Suprapubic skin (tissue), 4 donors: ENCODE data around the gene NACA. TPM values are rescaled to one million over a fixed set of nuclear protein-coding genes. Genes with fewer than 3 reads are reported as not detected.

Source experiments
- DNase-seq, 2 donors: peaks; one replicate each; pipeline ENCODE4 v3.0.0-alpha.2; 2019; ENCODE audit warnings: low spot score in 2 of 2
- H3K27ac ChIP-seq: fragments of 200-600 bp; sonication (generic); one replicate; pipeline ENCODE4 v1.5.1; 2019
- H3K27me3 ChIP-seq: fragments of 200-600 bp; sonication (generic); one replicate; pipeline ENCODE4 v1.5.1; 2019
- H3K36me3 ChIP-seq: fragments of 200-600 bp; sonication (generic); one replicate; pipeline ENCODE4 v1.5.1; 2019
- H3K4me1 ChIP-seq: fragments of 200-600 bp; sonication (generic); one replicate; pipeline ENCODE4 v1.5.1; 2019
- H3K4me3 ChIP-seq: fragments of 200-600 bp; sonication (generic); one replicate; pipeline ENCODE4 v1.5.1; 2019; ENCODE audit warnings: mild to moderate bottlenecking
- H3K9me3 ChIP-seq: fragments of 200-600 bp; sonication (generic); one replicate; pipeline ENCODE4 v1.5.1; 2019
- EP300 ChIP-seq: sonication (generic); formaldehyde crosslinking; IDR thresholded peaks from one replicate; pipeline ENCODE4 v1.6.1; 2017; ENCODE audit warnings: antibody characterized with exemption
- POLR2A ChIP-seq, 2 donors: fragments of 450-650 bp; IDR thresholded peaks; one replicate each; pipeline ENCODE4 v1.6.1; 2017; ENCODE audit warnings: antibody characterized with exemption in 2 of 2, mild to moderate bottlenecking in 2 of 2, moderate library complexity in 2 of 2
- POLR2AphosphoS5 ChIP-seq, 3 donors: sonication (generic); formaldehyde crosslinking; IDR thresholded peaks; one replicate each; pipeline ENCODE4 v1.6.1; 2017; ENCODE audit warnings: antibody characterized with exemption in 3 of 3
- WGBS: methylation state at CpG from one replicate; pipeline ENCODE4 v1.1.5; 2018; 5-methylcytosine and 5-hydroxymethylcytosine counted together
- total RNA-seq, 4 donors: library from RNA; depleted of rRNA; stranded (reverse); fragments of >200 nt; gene quantifications; one replicate each; pipeline ENCODE4 v1.1.0, GENCODE V29; 2016
- TF ChIP-seq, protein P1 (sequence below), 2 donors: fragments of 200-600 bp in 1 of 2; fragments of 450-650 bp in 1 of 2; sonication (generic) in 1 of 2; IDR thresholded peaks; one replicate each; pipeline ENCODE4 v1.5.1; 2016 to 2019; ENCODE audit warnings: antibody characterized with exemption in 2 of 2, mild to moderate bottlenecking in 1 of 2, moderate library complexity in 1 of 2

Gene NACA
- total RNA-seq, 4 donors from 2014 or later: 1,068 to 1,481 (median 1,369) TPM

DNA sequence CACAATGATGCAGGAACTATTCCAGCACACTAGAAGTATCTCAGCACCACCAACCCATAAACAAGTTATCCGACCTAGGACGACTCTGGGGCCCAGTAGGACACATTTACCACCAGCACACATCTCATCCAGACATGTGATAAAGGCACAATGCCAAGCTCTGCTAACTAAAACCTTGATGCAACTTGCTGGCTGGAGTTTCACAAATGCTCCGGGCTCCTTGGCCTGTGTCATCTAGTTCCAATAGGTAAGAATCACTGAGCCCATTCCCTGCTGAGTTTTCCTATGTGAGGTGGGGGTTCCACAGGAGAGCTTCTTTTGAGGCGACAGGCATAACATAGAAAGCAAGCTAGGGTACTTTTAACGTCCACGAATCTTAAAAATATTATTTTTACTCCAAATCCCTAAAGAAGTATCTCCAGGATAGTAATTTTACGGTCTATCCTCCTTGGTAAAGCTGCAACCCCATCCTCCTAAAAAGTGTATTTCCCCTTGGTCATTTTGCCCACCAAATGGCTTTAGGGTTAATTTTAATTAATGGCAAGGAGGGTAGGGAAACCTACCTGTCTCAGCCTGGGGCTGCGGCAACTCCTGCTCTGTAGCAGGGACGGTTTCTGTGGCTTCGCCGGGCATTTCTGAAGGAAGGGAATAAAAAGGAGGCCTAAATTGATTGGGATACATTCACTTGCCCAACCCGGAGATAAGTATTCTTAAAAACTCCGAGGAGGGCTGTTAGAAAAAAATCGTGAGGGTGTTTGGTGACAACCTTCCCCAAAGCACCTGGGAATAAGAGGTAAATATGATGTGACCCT is 1.0 kb downstream of the NACA start:
- under 1% methylated on average over 14 of the region's 14 CpGs for WGBS
- H3K9me3 ChIP-seq: no peaks in the 10 kb centered on the region
- H3K36me3 ChIP-seq: peaks cover 16% of the 10 kb centered on the region
- TF ChIP-seq EP300 (no peak), POLR2A (IDR thresholded peaks at IDR 0.05) (no peak), POLR2AphosphoS5 (IDR thresholded peaks at IDR 0.05) (peak in 1 of 3 donors; percentile 63)
- TF ChIP-seq, protein P1, sequence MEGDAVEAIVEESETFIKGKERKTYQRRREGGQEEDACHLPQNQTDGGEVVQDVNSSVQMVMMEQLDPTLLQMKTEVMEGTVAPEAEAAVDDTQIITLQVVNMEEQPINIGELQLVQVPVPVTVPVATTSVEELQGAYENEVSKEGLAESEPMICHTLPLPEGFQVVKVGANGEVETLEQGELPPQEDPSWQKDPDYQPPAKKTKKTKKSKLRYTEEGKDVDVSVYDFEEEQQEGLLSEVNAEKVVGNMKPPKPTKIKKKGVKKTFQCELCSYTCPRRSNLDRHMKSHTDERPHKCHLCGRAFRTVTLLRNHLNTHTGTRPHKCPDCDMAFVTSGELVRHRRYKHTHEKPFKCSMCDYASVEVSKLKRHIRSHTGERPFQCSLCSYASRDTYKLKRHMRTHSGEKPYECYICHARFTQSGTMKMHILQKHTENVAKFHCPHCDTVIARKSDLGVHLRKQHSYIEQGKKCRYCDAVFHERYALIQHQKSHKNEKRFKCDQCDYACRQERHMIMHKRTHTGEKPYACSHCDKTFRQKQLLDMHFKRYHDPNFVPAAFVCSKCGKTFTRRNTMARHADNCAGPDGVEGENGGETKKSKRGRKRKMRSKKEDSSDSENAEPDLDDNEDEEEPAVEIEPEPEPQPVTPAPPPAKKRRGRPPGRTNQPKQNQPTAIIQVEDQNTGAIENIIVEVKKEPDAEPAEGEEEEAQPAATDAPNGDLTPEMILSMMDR (IDR thresholded peaks at IDR 0.05): no peak
- peak overlapping the region; percentile 82 for H3K4me3 ChIP-seq
- peaks cover 53% of the 10 kb centered on the region for H3K4me1 ChIP-seq
- H3K27me3 ChIP-seq: no peaks in the 10 kb centered on the region
- H3K27ac ChIP-seq: peak overlapping the region; percentile 98
- DNase-seq: peak in 1 of 2 donors; percentile 78

- WGBS: 36% methylated on average over 3 of the region's 3 CpGs
- H3K4me1 ChIP-seq: peaks cover 60% of the 10 kb centered on the region
- TF ChIP-seq POLR2A (IDR thresholded peaks at IDR 0.05) (no peak), POLR2AphosphoS5 (IDR thresholded peaks at IDR 0.05) (no peak), EP300 (no peak)
- TF ChIP-seq, protein P1 (IDR thresholded peaks at IDR 0.05): no peak
Observed at GRCh38 chr12:56723352-56723751, 1.7 kb downstream of the NACA start.

DNA sequence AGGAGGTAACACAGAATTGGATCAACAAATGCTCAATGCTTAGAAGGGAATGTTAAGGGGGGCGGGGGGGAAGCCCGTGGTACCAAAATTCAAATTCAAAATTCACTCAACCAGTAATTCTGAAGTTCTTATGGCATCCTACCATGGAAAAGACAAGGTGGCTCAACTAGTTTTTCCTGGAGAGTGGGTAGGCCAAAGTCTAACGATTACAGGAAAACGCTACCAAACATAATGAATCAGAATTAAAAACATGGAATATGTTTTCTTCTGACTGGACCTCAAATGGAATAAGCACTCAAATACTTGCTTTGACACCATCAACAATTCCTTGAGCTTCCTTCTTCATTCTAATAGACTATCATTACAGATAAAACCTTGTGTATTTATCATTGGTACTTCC is 2.3 kb downstream of the NACA start:
- Histone ChIP-seq H3K27me3 (no peaks in the 10 kb centered on the region), H3K36me3 (peaks cover 24% of the 10 kb centered on the region), H3K9me3 (no peaks in the 10 kb centered on the region), H3K4me1 (peaks cover 65% of the 10 kb centered on the region), H3K4me3 (peak overlapping the region; percentile 82), H3K27ac (peak overlapping the region; percentile 98)
- DNase-seq: no peak
- no peak for TF ChIP-seq POLR2AphosphoS5 (IDR thresholded peaks at IDR 0.05)
- TF ChIP-seq, protein P1 (IDR thresholded peaks at IDR 0.05): no peak
- no peak for TF ChIP-seq EP300
- WGBS: 41% methylated on average over 4 of the region's 4 CpGs

More at GRCh38 chr12:56723352-56723751, 1.7 kb downstream of the NACA start:
- peak overlapping the region; percentile 98 for H3K27ac ChIP-seq
- H3K9me3 ChIP-seq: no peaks in the 10 kb centered on the region
- DNase-seq: no peak
- H3K4me3 ChIP-seq: peak overlapping the region; percentile 82
- H3K27me3 ChIP-seq: no peaks in the 10 kb centered on the region
- peaks cover 23% of the 10 kb centered on the region for H3K36me3 ChIP-seq

GRCh38 chr12:56721721-56722120 is 3.4 kb downstream of the NACA start:
- Histone ChIP-seq H3K27me3 (no peaks in the 10 kb centered on the region), H3K4me1 (peaks cover 76% of the 10 kb centered on the region), H3K9me3 (no peaks in the 10 kb centered on the region), H3K27ac (peak overlapping the region; percentile 98), H3K4me3 (peak overlapping the region; percentile 82), H3K36me3 (peaks cover 27% of the 10 kb centered on the region)
- WGBS: 28% methylated on average over 2 of the region's 2 CpGs
- DNase-seq: no peak
- TF ChIP-seq, protein P1 (IDR thresholded peaks at IDR 0.05): no peak
- TF ChIP-seq EP300 (no peak), POLR2A (IDR thresholded peaks at IDR 0.05) (no peak), POLR2AphosphoS5 (IDR thresholded peaks at IDR 0.05) (no peak)

DNA sequence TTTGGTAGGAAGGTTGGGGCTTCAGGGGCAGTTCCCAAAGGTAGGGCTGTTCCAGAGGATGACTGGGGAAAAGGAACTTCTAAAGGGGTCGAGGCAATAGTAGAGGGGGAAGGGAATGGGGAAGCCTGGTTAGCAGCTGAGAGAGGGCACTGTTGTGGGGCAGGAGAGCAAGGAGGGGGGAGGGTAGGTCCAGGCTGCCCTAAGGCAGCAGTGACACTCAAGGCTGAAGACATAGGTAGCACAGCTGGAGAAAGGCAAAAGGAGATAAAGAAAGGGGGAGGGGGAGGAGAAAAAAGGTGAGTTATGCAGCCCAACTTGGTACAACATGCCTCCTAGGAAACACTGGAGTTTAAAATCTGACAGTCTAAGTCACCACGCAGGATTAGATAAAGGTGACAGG is 3.9 kb downstream of the NACA start:
- TF ChIP-seq EP300: no peak
- TF ChIP-seq, protein P1 (IDR thresholded peaks at IDR 0.05): no peak
- no peak for TF ChIP-seq POLR2A (IDR thresholded peaks at IDR 0.05)
- TF ChIP-seq POLR2AphosphoS5 (IDR thresholded peaks at IDR 0.05): no peak
- Histone ChIP-seq H3K36me3 (peaks cover 27% of the 10 kb centered on the region), H3K27me3 (no peaks in the 10 kb centered on the region), H3K4me1 (peaks cover 81% of the 10 kb centered on the region), H3K27ac (peak overlapping the region; percentile 98), H3K9me3 (no peaks in the 10 kb centered on the region), H3K4me3 (peak overlapping the region; percentile 82)
- 44% methylated on average over 2 of the region's 2 CpGs for WGBS
- no peak for DNase-seq
